Activated CD4-positive, CD25-positive, alpha-beta regulatory T cell treated with anti-CD3 and anti-CD28 coated beads, Interleukin-2, amount 50 U/mL, for 16 hours (primary cell): ENCODE data around the gene MANBA.
"Not testable (repeated sequence)": the region's sequence is repeated elsewhere in the genome, so short reads cannot be mapped to it uniquely, and the experiment has no call there.

Experiments used
- DNase-seq: peaks from one replicate; pipeline ENCODE4 v3.0.0-alpha.2; 2020; ENCODE audit warnings: low read depth, low spot score

Gene MANBA

DNA sequence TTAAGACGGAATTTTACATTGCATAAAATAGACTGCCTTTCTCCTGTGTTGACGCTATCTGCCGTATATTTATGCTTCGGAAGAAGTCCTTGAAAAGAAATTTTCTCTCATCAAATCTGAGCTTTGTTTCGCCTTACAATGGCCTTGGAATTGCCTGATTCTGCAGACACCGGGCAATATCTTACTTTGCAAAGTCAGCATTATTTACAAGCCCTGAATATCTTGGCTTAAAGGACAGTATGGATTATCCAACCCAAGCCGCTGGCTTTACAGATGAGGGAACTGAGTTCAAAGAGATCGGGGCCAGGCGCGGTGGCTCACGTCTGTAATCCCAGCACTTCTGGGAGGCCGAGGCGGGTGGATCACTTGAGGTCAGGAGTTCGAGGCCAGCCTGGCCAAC lies 1.1 kb upstream of the MANBA start:
- DNase-seq = no peak

DNA sequence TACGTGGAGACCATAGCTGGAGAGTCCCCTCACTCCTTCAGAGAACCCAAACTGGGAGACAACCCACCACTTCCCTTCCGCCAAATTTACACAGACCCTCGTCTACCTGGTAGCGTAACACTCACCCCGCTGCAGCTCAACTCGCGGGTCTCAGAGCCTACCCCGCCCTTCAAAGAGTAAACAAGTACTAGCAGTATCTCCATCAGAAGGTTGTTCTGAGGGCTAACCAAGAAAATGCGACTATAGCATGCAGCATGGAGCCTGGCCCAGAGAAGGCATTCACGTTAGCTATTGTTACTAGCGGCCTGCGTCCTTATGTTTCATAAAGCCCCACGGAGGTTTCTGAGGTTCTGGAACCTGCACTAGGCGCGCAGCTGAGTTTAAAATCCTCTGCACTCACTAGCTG lies 531 bp upstream of the MANBA start:
- no peak for DNase-seq

DNA sequence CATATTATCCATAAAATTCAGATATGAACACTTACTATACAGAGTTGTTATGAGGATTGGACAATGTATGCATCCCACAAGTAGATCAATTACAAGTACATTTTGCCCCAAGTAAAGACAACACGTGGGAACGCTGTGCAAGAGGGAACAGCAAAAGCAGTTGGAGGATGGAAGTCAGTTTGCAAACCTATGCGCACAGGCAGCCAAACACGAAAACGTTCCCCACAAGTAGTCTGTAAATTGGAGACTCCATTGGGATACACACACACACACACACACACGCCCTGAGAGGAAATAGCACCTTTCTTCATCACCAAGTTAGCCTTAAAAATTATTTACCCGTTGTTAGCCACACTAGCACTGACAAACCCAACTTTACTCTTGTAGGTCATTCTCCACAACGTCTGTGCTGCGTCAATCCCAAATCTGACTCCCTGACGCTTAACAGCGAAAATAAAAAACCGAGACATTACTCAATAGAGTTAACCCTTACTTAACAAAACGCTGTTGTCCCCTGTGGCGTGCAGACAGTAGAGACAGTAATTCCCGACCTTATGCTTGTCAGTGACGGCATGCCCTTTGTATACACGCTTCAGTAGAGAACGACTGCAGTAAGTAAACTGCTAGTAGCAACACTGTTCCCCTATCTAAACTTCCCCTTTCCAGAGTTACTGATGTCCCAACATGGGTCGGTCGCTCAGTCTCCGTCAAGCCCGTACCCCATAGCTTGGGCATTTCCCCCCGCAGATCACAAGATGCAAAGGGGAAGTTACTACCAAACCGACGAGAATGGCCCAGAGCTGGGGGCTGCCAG lies 730 bp downstream of the MANBA start:
- no peak for DNase-seq

DNA sequence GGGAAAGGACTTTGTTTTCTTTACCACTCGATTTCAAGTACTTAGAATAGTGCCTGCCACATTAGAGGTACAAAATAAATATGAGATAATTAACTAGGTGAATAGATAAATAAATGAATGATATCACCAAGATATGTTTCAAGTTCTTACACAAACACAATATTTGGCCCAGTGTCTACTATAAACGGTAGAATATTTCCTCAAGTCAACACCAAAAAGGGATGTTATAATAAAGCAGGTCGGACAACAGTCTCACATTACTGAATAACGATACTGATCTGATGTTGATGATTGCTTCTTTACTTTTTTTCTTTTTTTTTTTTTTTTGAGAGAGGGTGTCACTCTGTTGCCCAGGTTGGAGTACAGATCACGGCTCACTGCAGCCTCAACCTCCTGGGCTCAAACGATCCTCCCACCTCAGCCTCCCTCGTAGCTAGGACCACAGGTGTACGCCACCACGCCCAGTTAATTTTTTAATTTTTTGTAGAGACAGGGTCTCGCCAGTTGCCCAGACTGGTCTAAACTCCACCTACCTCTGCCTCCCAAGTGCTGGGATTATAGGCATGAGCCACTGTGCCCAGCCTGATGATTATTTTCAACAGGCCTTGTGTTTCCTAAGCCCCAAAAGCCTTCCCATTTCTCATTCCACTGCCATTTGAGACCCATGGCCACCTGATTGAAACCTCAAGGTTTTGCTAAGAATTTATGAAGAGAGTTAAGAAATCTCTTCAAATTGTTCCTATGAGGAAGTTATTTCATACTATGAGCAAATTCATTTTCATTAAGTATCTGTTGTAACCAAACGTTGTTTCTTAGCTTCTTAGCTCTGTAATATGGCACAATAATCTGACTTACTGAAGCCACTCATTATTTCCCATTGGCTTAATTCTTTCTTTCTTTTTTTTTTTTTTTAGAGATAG lies 2.3 kb downstream of the MANBA start:
- no peak for DNase-seq

DNA sequence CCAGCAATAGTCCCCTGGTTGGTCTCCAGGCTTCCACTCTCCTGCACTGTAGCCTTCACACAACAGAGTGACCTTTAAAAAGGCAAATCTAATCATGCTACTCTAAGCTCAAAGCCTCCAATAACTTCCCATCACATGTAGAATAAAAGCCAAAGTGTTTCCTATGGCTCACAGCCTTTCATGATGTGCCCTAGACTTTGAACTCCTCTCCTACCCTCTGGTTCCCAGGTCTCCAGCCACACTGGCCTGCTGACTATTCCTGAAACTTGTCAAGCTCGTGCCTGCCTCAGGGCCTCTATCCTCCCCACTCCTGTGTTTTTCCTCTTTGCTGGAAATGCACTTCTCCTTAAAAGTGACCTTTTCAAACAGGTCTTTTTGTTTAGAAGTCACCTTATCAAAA lies 3.1 kb downstream of the MANBA start:
- DNase-seq = no peak

DNA sequence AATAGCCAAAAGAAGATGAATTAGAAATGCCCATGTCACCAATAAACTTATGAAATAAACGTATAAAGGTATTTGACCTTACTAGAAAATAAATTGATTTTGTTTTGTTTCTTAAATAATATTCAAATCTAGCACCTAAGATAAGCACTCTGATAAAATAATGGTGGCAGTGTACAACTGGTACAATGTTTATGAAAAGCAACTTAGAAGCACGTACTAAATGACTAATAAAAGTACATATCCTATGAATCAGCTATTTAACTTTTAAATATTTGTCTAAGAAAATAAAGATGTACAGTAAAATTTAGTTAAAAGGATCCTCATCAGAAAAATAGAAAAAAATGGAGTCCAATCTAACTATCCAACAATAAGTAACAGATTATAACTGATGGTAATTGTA lies 6.7 kb downstream of the MANBA start:
- no peak for DNase-seq

DNA sequence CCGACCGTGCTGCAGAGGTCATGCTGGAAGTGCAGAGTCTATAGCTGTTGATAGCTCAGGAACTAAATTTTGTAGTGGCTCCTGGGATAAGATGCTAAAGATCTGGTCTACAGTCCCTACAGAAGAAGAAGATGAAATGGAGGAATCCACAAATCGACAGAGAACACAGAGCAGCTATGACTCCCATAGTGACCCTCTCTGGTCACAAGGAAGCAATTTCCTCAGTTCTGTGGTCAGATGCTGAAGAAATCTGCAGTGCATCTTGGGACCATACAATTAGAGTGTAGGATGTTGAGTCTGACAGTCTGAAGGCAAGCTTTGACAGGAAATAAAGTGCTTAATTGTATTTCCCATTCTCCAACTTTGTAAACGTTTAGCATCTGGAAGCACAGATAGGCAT lies 8.8 kb downstream of the MANBA start:
- no peak for DNase-seq

DNA sequence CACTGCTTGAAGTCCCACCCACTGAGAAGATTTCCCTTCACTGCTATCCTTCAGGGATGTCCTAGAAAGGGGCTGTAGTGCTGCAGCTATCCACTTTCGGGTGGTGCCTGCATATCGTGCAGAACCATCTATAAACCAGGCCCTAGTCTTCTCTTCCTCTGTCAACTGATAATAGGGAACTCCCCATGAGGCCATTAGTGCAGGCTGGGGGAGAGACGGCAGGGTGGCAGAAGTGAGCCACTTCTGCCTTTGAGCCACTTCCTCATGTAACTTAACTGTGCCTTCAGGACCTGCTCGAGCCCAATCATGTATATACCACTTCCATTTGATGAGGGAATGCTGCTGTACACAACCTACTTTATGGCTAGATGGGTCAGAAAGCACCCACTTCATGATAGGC lies 17.4 kb downstream of the MANBA start:
- DNase-seq = not testable (repeated sequence)

DNA sequence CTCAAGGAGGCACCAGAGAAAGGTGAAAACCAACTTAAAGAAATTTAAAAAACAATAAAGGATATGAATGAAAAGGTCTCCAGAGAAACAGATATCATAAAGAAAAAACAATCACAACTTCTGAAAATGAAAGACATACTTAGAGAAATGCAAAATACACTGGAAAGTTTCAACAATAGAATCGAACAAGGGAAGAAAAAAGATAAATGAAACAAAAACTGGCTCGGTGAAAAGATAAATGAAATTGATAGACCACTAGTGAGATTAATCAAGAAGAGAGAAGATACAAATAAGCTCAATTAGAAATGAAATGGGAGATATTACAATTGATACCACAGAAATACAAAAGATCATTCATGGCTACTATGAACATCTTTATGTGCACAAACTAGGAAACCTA lies 22.0 kb downstream of the MANBA start:
- not testable (repeated sequence) for DNase-seq

DNA sequence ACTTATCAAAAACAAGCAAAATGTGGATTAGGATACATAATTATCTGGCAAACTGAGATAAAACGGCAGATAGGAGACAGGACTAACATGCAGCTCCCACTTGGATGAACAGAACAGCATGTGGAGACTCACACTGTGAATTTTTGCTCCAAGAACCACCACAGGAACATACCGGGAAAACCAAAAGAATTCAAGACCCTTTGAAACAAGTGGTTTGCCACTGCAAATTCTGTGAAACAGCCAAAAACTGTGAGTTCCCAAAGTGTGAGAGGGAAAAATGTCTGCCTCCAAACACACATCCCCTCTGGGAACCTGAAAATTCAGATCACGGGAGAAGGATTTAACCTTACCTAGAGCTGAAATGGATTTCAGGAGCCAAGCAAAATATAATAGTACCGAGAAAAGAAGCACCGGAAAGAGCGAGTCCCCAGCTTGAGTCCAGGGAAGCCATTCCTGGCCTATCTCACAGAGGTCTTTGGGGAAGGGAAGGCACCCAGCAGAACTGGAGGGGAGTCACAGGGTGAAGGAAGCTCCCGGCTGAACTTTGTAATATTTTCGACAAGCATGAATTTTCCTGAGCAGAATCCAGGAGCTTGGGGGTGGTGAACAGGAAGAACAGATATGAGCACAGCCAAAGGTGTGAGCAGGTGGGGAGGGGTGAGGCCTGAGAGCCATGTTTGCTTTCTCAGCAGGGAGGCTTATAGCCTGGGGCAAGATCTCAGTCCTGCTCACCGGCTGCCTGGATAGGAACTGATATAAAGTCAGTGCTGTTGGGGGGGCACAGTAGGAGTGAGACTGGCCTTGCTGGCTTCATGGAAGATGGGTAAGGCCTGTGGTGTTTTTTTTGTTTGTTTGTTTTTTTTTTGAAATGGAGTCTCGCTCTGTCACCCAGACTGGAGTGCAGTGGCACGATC lies 23.9 kb downstream of the MANBA start:
- no peak for DNase-seq

DNA sequence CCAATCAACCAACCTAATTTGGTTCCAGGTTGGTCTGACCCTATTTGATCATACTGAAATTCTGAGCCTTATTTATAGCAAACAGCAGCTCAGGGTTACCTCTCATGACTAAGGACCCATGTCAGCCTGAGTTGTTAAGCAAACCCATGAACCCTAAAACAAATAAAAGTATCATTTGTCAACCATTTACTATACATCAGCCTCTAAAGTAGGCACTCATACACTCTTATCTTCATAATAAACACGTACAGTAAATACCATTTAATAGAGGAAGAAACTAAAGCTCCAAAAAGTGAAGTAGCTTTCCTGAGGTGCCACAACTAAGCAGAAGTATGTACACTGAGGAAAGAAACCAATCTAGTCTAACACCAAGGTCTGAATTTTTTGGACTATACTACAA lies 25.2 kb downstream of the MANBA start:
- DNase-seq = no peak

DNA sequence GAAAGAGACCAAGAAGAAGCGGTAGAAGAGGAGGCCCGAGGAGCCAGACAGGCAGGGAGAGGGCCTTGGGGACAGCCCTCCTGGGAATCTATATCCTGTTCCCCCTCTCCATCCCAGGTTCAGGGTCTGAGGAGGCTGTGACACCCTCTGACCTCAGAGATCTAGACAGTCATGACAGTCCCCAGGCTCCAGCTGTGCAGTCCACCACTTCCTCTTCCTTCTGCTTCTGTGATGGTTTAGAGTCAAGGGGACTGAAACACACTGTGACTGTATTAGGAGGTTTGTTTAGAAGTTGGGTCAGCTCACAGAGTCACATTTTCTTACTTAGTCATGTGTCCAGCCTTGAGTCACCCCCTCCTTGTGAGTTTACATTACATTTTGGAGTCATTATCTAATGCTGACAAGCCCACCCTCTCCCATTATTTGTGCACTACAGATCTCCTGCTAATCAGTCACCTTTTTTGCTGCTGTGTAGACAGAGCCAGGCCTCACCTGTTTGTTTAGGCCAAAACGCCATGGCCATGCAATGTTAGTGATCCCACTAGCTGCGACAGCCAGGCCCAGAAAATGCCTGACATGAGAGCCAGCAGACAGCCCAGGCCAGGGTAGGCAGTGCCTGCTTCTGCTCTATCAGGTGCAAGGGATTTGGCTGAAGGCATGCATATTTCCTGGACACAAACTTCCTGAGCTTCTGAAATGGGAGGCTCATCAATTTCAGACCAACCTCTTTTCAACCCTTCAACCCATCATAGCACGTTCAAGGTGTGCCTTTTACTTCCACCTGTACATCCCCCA lies 26.0 kb downstream of the MANBA start:
- no peak for DNase-seq

DNA sequence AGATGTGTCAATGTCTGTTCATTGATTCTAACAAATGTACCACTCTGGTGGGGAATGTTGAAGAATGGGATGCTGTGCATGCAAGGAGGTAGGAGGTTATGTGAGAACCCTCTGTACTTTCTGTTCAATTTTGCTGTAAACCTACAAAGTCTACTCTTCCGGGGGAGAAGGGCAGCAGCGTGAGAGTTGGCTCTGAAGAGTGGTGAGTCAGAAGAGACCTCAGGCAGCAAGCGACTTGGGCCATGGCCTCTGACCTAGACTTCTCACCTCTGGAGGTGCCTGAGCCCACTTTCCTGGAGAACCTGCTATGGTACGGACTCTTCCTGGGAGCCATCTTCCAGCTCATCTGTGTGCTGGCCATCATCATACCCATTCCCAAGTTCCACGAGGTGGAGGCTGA lies 26.7 kb downstream of the MANBA start:
- no peak for DNase-seq

DNA sequence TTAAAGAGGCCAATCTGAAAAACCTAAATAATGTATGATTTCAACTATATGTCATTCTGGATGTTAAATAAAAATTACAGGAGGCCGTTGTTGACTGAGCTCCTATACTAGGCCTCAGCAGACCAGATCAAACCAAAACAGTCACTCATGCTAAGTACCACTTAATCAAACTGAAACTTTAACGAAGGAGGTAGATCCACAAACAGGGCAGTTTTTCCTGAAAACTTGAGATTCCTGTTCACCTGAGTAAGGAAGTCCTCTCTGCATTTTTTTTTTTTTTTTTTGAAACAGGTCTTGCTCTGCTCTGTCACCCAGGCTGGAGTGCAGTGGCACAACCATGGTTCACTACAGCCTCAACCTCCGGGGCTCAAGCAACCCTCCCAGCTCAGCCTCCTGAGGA lies 27.7 kb downstream of the MANBA start:
- DNase-seq = no peak

DNA sequence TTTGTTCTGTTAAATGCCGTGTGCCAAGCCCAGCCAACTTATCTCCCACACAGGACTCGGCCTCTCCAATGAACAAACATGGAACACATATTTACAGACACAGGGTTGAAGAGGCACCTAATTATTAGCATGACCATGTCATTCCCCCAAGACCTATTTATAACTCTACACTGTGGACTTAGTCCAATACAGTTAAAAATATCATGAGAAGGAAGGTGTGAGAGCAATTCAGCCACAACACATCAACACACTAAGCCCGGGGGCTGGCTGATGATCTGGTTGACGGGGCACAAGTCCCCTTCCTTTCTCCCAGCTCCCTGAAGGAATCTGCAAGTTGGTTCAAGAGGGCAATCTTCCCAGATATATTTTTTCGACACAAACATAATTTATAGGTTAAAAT lies 28.1 kb downstream of the MANBA start:
- DNase-seq = no peak

DNA sequence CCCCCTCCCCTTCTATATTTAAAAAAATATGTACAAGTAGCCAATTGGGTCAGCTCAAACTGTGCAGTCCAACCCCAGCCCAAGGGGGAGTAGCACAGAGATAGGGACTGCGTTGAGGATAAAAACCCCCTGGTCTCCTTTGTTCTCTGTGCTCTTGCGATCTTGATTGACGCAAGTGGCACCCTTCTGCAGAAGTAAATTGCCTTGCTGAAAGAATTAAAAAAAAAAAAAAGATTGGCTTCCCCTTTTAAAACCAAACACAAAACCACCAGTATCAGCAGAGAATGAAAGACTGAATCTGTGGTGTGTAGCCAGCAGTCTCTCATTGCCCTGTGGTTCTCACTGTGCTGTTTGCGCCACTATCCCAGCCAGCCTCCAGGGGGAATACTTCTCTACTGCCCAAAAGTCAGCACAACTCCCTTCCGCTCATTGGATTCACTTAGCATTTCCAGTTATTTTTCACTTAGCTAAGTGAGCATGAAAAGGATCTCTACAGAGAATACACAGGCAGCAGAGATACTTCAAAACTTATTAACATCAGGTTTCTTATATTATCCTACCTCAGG lies 29.7 kb downstream of the MANBA start:
- no peak for DNase-seq

DNA sequence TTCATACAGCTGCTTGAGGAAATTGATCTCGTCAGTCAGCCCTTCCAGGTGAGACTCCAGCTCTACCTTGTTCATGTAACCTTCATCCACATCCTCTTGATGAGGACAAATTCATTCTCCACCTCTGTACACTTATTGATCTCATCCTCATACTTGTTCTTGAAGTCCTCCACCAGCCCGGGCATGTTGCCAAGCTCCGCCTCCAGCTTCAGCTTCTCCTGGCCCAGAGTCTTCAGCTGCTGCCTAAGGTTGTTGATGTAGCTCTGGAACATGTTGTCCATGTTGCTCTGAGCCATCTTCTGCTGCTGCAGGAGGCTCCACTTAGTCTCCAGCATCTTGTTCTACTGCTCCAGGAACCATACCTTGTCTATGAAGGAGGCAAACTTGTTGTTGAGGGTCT lies 31.3 kb downstream of the MANBA start:
- DNase-seq = not testable (repeated sequence)

DNA sequence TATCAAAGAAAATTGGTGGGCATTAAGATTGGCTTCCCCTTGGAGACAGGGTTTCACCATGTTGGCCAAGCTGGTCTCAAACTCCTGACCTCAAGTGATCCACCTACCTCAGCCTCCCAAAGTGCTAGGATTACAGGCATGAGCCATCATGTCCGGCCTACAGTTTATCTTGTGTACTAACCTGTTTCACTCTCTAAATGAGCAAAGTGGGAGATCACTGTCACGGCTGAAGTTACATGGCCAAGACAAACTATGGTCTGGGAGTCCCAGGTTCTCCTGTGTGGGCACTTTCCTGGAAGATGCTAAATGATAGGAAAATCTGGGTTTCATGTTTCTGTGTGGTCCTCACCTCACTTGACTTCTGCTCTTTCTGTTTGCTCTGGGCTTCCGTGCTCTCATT lies 33.8 kb downstream of the MANBA start:
- DNase-seq = not testable (repeated sequence)

DNA sequence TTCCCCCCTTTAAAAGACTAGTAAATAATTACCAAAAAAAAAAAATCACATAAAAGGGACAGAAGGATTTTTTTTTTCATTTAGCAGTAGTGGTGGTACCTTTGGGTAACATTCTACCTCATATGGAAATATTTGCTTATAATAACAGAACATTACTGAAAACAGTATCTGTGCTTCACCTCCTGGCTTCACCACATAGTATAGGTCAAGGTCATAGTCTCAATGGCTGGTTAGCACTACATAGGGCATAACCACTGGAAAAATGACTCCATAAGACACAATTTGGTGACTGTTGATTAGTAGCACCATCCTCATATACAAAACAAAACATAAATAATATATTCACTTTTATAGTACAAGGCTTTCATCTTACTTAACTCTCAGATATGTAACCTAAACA lies 34.7 kb downstream of the MANBA start:
- DNase-seq = no peak

DNA sequence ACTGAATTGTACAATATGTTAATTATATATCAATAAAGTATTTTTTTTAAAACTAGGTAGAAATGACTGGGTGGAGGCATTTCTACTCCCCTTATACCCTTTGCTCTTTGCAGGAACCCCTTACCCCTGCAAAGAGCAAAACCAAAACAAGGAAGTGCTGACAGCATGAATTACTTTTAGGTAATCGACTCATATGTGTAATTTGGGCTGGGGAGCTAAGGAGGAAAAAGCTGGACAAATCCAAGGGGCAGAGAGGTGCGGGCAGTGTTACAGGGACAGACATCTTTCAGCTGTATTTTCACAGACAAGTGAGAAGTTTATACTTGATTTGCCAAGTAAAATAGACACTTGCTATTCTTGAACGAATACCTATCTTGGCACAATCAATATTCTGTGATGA lies 35.5 kb downstream of the MANBA start:
- no peak for DNase-seq

DNA sequence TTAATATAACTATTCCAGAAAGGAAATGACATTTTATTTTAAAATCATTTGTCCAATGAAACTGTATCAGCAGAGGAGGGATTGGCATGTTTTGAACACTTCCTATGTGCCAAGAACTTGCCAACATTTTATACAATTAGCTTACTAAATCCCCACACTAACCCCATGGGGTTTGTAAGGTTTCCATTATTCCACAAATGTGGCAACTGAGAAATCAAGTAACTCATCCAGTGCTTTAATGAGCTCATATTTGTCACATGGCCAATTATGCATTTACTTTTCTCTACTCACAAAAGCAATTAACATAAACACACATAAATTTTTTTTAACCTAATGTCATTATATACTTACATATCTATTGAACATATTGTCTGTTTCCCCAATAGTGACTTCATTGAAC lies 37.3 kb downstream of the MANBA start:
- DNase-seq = no peak
